GM12878 (cell line): Measurements from ENCODE around the gene BRD1.

ENCODE experiments used
- ESRRA ChIP-seq: IDR thresholded peaks from 2 replicates; pipeline ENCODE4 v1.6.1; 2012; ENCODE audit warnings: mild to moderate bottlenecking, low read length, improper control_type of control experiment
- JUND ChIP-seq: IDR thresholded peaks from 2 replicates; pipeline ENCODE4 v1.6.1; 2012; ENCODE audit warnings: low read depth, mild to moderate bottlenecking, low read length, improper control_type of control experiment, moderate library complexity
- NFIC ChIP-seq: IDR thresholded peaks from 2 replicates; pipeline ENCODE4 v1.6.1; 2012; ENCODE audit warnings: low read depth, mild to moderate bottlenecking, inconsistent platforms, low read length, moderate library complexity
- TAF1 ChIP-seq: IDR thresholded peaks from 2 replicates; pipeline ENCODE4 v1.6.1; 2011; ENCODE audit warnings: mild to moderate bottlenecking, low read depth, low read length, borderline replicate concordance

GRCh38 chr22:49853981-49854831 is 26.5 kb upstream of the BRD1 start:
- TF ChIP-seq JUND (no peak), TAF1 (no peak), ESRRA (no peak), NFIC (no peak)
